Cardiac fibroblast (primary cell): ENCODE data around the gene MAN1A2.

Experiments used
- DNase-seq, 2 donors: peaks; one replicate each; pipeline versions ENCODE4 v3.0.0 to v3.0.0-alpha.2; 2010; ENCODE audit warnings: low read depth in 2 of 2
- H3K4me3 ChIP-seq, 2 donors: replicated peaks in 1 of 2; 1 replicate in 1 of 2; 2 replicates in 1 of 2; pipeline ENCODE4 v1.5.1; 2011; ENCODE audit warnings: low read depth in 2 of 2, low read length in 2 of 2, mild to moderate bottlenecking in 2 of 2, moderate library complexity in 1 of 2
- TF ChIP-seq, protein P1 (sequence below): IDR thresholded peaks from one replicate; pipeline ENCODE4 v1.5.1; 2011; ENCODE audit warnings: low read depth, mild to moderate bottlenecking, low read length, inconsistent platforms

The MAN1A2 gene

DNA sequence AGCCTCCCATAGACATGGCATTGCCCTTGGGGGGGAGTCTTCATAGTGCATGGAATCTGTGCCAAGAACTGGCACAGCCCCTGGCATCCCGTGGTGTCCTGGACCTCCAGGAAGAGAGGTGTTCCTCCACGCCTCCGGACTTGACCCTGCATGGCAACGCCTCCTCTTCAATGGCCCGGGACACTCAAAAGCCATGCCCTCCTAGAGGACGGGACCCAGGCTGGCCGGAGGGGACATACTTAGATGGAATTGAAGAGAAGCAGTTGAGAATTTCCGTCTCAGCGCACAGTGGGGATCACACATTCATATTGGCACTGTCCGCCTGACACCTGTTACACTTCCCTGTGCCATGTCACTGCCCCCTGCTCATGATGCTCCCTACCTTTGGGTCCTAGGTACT lies 200.2 kb downstream of the MAN1A2 start:
- DNase-seq = no peak
- H3K4me3 ChIP-seq = no peak overlapping the region
- TF ChIP-seq, protein P1, sequence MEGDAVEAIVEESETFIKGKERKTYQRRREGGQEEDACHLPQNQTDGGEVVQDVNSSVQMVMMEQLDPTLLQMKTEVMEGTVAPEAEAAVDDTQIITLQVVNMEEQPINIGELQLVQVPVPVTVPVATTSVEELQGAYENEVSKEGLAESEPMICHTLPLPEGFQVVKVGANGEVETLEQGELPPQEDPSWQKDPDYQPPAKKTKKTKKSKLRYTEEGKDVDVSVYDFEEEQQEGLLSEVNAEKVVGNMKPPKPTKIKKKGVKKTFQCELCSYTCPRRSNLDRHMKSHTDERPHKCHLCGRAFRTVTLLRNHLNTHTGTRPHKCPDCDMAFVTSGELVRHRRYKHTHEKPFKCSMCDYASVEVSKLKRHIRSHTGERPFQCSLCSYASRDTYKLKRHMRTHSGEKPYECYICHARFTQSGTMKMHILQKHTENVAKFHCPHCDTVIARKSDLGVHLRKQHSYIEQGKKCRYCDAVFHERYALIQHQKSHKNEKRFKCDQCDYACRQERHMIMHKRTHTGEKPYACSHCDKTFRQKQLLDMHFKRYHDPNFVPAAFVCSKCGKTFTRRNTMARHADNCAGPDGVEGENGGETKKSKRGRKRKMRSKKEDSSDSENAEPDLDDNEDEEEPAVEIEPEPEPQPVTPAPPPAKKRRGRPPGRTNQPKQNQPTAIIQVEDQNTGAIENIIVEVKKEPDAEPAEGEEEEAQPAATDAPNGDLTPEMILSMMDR = no peak

DNA sequence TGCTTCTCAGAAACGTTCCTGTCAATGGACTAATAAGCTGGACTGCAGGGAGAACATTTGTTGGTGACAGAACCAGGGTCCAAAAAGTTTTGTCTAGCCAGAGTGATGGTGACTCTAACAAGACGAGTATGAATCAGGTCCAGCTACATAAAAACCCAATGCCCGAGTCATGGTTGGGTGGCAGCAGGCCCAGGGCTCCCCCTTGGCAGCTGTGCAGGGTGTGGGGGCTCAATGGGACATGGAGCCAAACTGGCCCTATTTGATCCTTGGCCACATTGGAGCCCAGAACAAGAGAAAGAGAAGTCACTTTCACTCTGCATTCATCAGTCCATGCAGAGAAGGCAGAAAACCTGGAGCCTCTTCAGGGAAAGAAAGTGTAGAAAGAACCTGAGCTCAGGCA lies 200.7 kb downstream of the MAN1A2 start:
- TF ChIP-seq, protein P1 = no peak

DNA sequence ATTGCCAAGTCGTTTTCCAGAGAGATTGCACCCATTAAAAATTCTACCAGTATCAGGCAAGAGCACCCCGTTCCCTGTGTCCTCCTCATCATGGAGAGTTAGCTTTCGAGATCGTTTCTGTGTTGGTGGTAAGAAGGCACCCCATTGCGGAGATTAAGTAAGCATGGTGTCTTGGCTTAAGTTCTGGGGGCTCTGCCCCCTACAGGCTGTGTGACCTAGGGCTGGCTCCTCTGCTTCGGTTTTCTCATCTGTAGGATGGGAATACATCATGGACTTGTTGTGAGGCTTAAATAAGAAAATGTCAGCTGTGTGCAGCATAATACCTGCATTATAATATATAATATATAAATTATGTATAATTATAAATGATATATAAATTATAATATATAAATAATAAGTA lies 201.8 kb downstream of the MAN1A2 start:
- no peak for DNase-seq
- H3K4me3 ChIP-seq = no peak overlapping the region
- TF ChIP-seq, protein P1 = no peak

More for the DNA sequence above, 200.7 kb downstream of the MAN1A2 start:
- no peak overlapping the region for H3K4me3 ChIP-seq
- DNase-seq = no peak

DNA sequence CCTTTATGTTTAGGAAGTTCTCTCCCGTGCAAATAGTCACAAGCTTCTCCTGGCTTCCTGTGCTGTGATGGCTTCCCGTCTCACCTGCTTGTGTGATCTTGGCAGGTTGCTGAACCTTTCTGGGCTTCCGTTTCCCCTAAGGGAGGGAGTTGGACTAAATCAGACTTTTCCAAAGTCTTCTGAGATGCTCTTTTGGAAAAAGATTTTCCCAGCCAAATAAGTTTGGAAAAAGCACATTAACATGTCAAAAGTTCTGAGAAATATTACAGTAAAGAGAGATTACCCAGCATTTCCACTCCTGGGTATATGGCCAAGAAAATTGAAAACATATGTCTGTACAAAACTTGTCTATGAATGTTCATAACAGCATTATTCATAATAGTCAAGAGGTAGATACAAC lies 202.6 kb downstream of the MAN1A2 start:
- TF ChIP-seq, protein P1 = no peak
- no peak for DNase-seq
- no peak overlapping the region for H3K4me3 ChIP-seq

- TF ChIP-seq, protein P1 = no peak
- DNase-seq = no peak
- H3K4me3 ChIP-seq = no peak overlapping the region
Measured at GRCh38 chr1:117570988-117571409, 203.8 kb downstream of the MAN1A2 start.

DNA sequence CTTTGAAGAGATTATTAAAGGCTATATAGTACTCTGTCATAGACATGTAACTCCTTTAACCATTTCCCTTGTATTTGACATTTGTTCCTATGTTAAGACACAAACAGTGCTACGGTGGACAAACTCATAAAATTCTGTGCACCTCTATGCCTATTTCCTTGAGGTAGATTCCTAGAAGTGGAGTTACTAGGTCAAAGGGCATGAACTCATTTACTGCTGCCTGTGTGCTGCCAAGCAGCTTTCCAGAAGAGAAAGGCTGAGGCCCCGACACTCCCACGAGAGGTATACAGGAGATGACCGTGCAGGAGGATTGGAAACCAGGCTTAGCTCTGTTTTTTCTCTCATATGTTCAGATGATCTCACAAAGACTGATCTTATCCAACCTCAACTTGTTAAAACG lies 204.2 kb downstream of the MAN1A2 start:
- TF ChIP-seq, protein P1 = no peak
- H3K4me3 ChIP-seq = no peak overlapping the region
- DNase-seq = no peak

DNA sequence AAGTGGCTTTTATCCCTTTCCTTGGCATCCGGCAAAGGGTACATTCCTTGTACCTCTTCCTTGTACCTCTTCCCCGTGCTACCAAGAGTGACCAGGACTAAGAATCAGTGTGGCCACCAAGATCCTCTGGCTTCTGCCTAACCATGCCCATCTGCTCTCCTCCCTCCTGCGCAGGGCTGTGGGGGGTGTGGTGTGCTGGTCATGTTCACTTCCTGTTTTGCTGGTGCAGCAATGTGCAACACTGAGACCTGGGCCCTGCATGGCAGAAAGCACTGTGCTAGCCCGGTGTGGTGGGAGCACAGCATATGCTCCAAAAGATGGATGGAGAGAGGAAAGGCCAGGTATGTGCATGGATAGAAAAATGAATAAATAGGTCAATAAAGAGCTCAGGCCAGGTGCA lies 205.3 kb downstream of the MAN1A2 start:
- TF ChIP-seq, protein P1 = no peak
- no peak for DNase-seq
- H3K4me3 ChIP-seq = no peak overlapping the region
